ENCODE measurements around the gene MPRIP. TPM values are rescaled to one million over a fixed set of nuclear protein-coding genes. Genes with fewer than 3 reads are reported as not detected.

Gene MPRIP
- polyA plus RNA-seq, 1 donor from 2014 or later, result 47.3 TPM

- no peaks in the 10 kb centered on the region for H3K27me3 ChIP-seq (ENCODE audit: insufficient read depth, low read depth, low read length)
- no peaks in the 10 kb centered on the region for H3F3A ChIP-seq (ENCODE audit: insufficient read depth, low read length, poor library complexity, severe bottlenecking)
- no peaks in the 10 kb centered on the region for H3K9me2 ChIP-seq (ENCODE audit: insufficient read depth, low read length)
- H3K9me3 ChIP-seq (ENCODE audit: low read length), result no peaks in the 10 kb centered on the region
- no peak overlapping the region for H2AFZ ChIP-seq (ENCODE audit: low read depth, low read length)
- no peak overlapping the region for H3K9ac ChIP-seq (ENCODE audit: low read length)
- H3K27ac ChIP-seq (ENCODE audit: low read length), result no peak overlapping the region
- H4K20me1 ChIP-seq (ENCODE audit: insufficient read depth), result no peaks in the 10 kb centered on the region
- H3K36me3 ChIP-seq (ENCODE audit: insufficient read depth, low read length), result no peaks in the 10 kb centered on the region
- H3K79me2 ChIP-seq (replicated peaks; ENCODE audit: insufficient read depth, low read length), result peaks cover 7% of the 10 kb centered on the region
- TF ChIP-seq EZH2 (IDR thresholded peaks at IDR 0.05; ENCODE audit: borderline replicate concordance, insufficient read depth, low read length, poor library complexity, severe bottlenecking), result no peak
- no peak for TF ChIP-seq TAF1 (IDR thresholded peaks at IDR 0.05; ENCODE audit: low read depth)
- no peak for TF ChIP-seq RAD21 (conservative IDR thresholded peaks at IDR 0.05)
- TF ChIP-seq EP300 (conservative IDR thresholded peaks at IDR 0.05; ENCODE audit: poor library complexity, severe bottlenecking), result no peak
- TF ChIP-seq MXI1 (conservative IDR thresholded peaks at IDR 0.05; ENCODE audit: poor library complexity, severe bottlenecking), result no peak
- TF ChIP-seq REST (IDR thresholded peaks at IDR 0.05; ENCODE audit: borderline replicate concordance), result no peak
- no peak for TF ChIP-seq SMC3 (conservative IDR thresholded peaks at IDR 0.05; ENCODE audit: poor library complexity)
- no peak for TF ChIP-seq POLR2AphosphoS5 (IDR thresholded peaks at IDR 0.05)
- no peak for TF ChIP-seq CTCF (IDR thresholded peaks at IDR 0.05; ENCODE audit: poor library complexity, severe bottlenecking)
- no peak overlapping the region for H3K4me3 ChIP-seq (ENCODE audit: low read length)
- no peak overlapping the region for H3K4me2 ChIP-seq (ENCODE audit: low read length)
These were observed 39.2 kb downstream of the MPRIP start for GRCh38 chr17:17081304-17081940.

- Histone ChIP-seq H2AFZ (ENCODE audit: low read depth, low read length) (no peak overlapping the region), H3F3A (ENCODE audit: insufficient read depth, low read length, poor library complexity, severe bottlenecking) (no peaks in the 10 kb centered on the region), H3K36me3 (ENCODE audit: insufficient read depth, low read length) (no peaks in the 10 kb centered on the region), H3K4me2 (ENCODE audit: low read length) (no peak overlapping the region), H3K27ac (ENCODE audit: low read length) (no peak overlapping the region), H3K9ac (ENCODE audit: low read length) (no peak overlapping the region), H3K4me3 (ENCODE audit: low read length) (no peak overlapping the region), H4K20me1 (ENCODE audit: insufficient read depth) (no peaks in the 10 kb centered on the region), H3K9me3 (ENCODE audit: low read length) (no peaks in the 10 kb centered on the region), H3K27me3 (ENCODE audit: insufficient read depth, low read depth, low read length) (no peaks in the 10 kb centered on the region), H3K79me2 (replicated peaks; ENCODE audit: insufficient read depth, low read length) (peaks cover 4% of the 10 kb centered on the region), H3K9me2 (ENCODE audit: insufficient read depth, low read length) (no peaks in the 10 kb centered on the region)
- TF ChIP-seq TAF1 (IDR thresholded peaks at IDR 0.05; ENCODE audit: low read depth), result no peak
- no peak for TF ChIP-seq MXI1 (conservative IDR thresholded peaks at IDR 0.05; ENCODE audit: poor library complexity, severe bottlenecking)
- TF ChIP-seq CTCF (IDR thresholded peaks at IDR 0.05; ENCODE audit: poor library complexity, severe bottlenecking), result no peak
- TF ChIP-seq REST (IDR thresholded peaks at IDR 0.05; ENCODE audit: borderline replicate concordance), result no peak
- no peak for TF ChIP-seq RAD21 (conservative IDR thresholded peaks at IDR 0.05)
- no peak for TF ChIP-seq SMC3 (conservative IDR thresholded peaks at IDR 0.05; ENCODE audit: poor library complexity)
- no peak for TF ChIP-seq POLR2AphosphoS5 (IDR thresholded peaks at IDR 0.05)
- TF ChIP-seq EZH2 (IDR thresholded peaks at IDR 0.05; ENCODE audit: borderline replicate concordance, insufficient read depth, low read length, poor library complexity, severe bottlenecking), result no peak
- TF ChIP-seq EP300 (conservative IDR thresholded peaks at IDR 0.05; ENCODE audit: poor library complexity, severe bottlenecking), result no peak
These were observed 40.6 kb downstream of the MPRIP start for GRCh38 chr17:17082878-17083277.
